Neural cell (in vitro differentiated cells): ENCODE measurements around the gene TMOD1.

Experiments
- EZH2 ChIP-seq: fragments of 200-600, 300-800 bp; shearing (Covaris generic), sonication (generic); IDR thresholded peaks from 2 replicates; pipeline ENCODE4 v1.6.1; 2014; ENCODE audit warnings: antibody characterized with exemption, low read length, borderline replicate concordance, mild to moderate bottlenecking; ENCODE audit not compliant: insufficient read depth, poor library complexity, severe bottlenecking
- TAF1 ChIP-seq: IDR thresholded peaks from 2 replicates; pipeline ENCODE4 v1.6.1; 2012; ENCODE audit warnings: low read depth
- TF ChIP-seq, protein P1 (sequence below): fragments of 450-650 bp; IDR thresholded peaks from 2 replicates; pipeline ENCODE4 v1.5.1; 2014; ENCODE audit warnings: antibody characterized with exemption, mild to moderate bottlenecking, moderate library complexity; ENCODE audit not compliant: poor library complexity, severe bottlenecking

DNA sequence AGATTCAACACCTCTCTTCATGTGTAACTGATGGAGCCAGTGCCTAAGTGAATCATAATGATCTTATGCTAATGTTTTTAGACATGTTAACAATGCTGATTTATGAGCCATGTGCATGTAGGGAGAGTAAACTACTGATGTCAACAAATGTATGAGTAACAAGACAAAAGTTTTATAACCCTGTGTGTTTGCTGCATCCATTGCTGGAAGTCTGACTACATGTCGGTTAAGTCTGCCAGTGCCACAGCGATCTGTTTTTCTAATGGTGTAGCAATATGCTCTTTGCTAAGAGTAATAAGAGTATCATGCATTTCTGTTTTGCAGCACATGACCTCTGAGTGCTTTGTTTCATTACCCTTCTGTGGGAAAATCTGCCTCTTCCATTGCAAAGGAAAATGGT is 26.4 kb upstream of the TMOD1 start:
- TF ChIP-seq, protein P1, sequence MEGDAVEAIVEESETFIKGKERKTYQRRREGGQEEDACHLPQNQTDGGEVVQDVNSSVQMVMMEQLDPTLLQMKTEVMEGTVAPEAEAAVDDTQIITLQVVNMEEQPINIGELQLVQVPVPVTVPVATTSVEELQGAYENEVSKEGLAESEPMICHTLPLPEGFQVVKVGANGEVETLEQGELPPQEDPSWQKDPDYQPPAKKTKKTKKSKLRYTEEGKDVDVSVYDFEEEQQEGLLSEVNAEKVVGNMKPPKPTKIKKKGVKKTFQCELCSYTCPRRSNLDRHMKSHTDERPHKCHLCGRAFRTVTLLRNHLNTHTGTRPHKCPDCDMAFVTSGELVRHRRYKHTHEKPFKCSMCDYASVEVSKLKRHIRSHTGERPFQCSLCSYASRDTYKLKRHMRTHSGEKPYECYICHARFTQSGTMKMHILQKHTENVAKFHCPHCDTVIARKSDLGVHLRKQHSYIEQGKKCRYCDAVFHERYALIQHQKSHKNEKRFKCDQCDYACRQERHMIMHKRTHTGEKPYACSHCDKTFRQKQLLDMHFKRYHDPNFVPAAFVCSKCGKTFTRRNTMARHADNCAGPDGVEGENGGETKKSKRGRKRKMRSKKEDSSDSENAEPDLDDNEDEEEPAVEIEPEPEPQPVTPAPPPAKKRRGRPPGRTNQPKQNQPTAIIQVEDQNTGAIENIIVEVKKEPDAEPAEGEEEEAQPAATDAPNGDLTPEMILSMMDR: no peak
- TF ChIP-seq TAF1: no peak
- TF ChIP-seq EZH2: no peak
